Endothelial cell of umbilical vein (primary cell): ENCODE data around the gene FUBP3.

ENCODE experiments used
- CTCF ChIP-seq, 2 donors: IDR thresholded peaks; 1 replicate in 1 of 2; 2 replicates in 1 of 2; pipeline ENCODE4 v1.5.1; 2011; ENCODE audit warnings: low read length in 2 of 2, mild to moderate bottlenecking in 2 of 2, moderate library complexity in 2 of 2, control low read depth in 1 of 2, inconsistent platforms in 1 of 2, low read depth in 1 of 2; ENCODE audit not compliant: insufficient read depth in 1 of 2; ENCODE audit errors: extremely low read depth in 1 of 2
- EZH2 ChIP-seq: IDR thresholded peaks from 2 replicates; pipeline ENCODE4 v1.6.1; 2012; ENCODE audit warnings: borderline replicate concordance, low read depth, mild to moderate bottlenecking, moderate library complexity, low read length, inconsistent platforms; ENCODE audit not compliant: severe bottlenecking
- GATA2 ChIP-seq: IDR thresholded peaks from 2 replicates; pipeline ENCODE4 v1.7.0; 2011; ENCODE audit warnings: low read depth, mild to moderate bottlenecking, moderate library complexity, mixed read lengths, low read length; ENCODE audit not compliant: insufficient read length, insufficient read depth
- MAX ChIP-seq: IDR thresholded peaks from 2 replicates; pipeline ENCODE4 v1.6.1; 2011; ENCODE audit not compliant: insufficient read depth, insufficient read length
- MYC ChIP-seq: IDR thresholded peaks from one replicate; pipeline ENCODE4 v1.6.1; 2011; ENCODE audit warnings: mild to moderate bottlenecking, low read depth, low read length
- POLR2A ChIP-seq: IDR thresholded peaks from 2 replicates; pipeline ENCODE4 v1.6.1; 2012; ENCODE audit warnings: low read depth, mild to moderate bottlenecking, control low read depth, low read length
- POLR2AphosphoS5 ChIP-seq: IDR thresholded peaks from 2 replicates; pipeline ENCODE4 v1.6.1; 2012; ENCODE audit warnings: low read depth, mild to moderate bottlenecking, control low read depth, low read length, moderate library complexity; ENCODE audit not compliant: insufficient read depth

- no peak for TF ChIP-seq EZH2
- no peak for TF ChIP-seq CTCF (IDR thresholded peaks at IDR 0.05; ENCODE audit: extremely low read depth in 1 of 2, insufficient read depth in 1 of 2, low read depth in 1 of 2, low read length in 2 of 2)
- TF ChIP-seq POLR2AphosphoS5: no peak
- no peak for TF ChIP-seq MYC
- TF ChIP-seq POLR2A: no peak
- TF ChIP-seq MAX: no peak
- no peak for TF ChIP-seq GATA2
Observed at GRCh38 chr9:130607640-130608420, 28.5 kb downstream of the FUBP3 start.
